HG03342 (cell line): ENCODE measurements around the gene CFAP299.

Experiments
- ATAC-seq: cut with Tn5 transposase; IDR thresholded peaks from one replicate; pipeline ENCODE4 v1.9.1; 2021; ENCODE audit warnings: mild to moderate bottlenecking, moderate library complexity; ENCODE audit not compliant: unreplicated experiment

The CFAP299 gene

DNA sequence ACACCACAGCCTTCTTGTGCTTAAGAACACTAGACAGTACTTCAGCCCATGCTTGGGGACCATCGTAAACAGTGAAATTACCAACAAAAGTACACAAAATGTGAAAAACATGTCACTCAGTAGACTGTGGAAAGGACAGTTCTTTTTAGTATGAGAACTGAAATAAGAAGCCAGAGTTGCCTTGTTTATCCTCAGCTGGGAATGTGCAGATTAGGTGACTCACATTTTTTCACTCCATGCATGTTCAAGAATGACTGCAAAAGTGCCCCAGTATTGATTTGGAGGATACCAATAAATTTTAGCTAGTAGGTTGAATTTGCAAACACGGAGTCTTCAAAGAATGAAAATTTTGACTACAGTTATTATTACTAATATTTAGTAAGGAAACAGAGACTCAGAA lies 671.9 kb downstream of the CFAP299 start:
- ATAC-seq, result no peak
